Measurements from ENCODE around the gene RANBP6.

Gene RANBP6

GRCh38 chr9:6006749-6007057, 8.7 kb downstream of the RANBP6 start:
- DNase-seq: no peak

GRCh38 chr9:6000955-6001354, 14.5 kb downstream of the RANBP6 start:
- DNase-seq: no peak

GRCh38 chr9:5999443-6000101, 15.9 kb downstream of the RANBP6 start:
- no peak for DNase-seq

- DNase-seq: no peak
These were observed 20.9 kb downstream of the RANBP6 start for GRCh38 chr9:5994493-5994892.

GRCh38 chr9:5988265-5988664, 27.2 kb downstream of the RANBP6 start:
- no peak for DNase-seq

- DNase-seq: no peak
These were observed 32.4 kb downstream of the RANBP6 start for GRCh38 chr9:5983042-5983441.

- DNase-seq: no peak
These were observed 33.1 kb downstream of the RANBP6 start for GRCh38 chr9:5982317-5982716.

GRCh38 chr9:5978523-5978922, 36.9 kb downstream of the RANBP6 start:
- DNase-seq: no peak

- DNase-seq: no peak
These were observed 38.6 kb downstream of the RANBP6 start for GRCh38 chr9:5976674-5977397.

- no peak for DNase-seq
These were observed 43.7 kb downstream of the RANBP6 start for GRCh38 chr9:5971740-5972139.

All from CD4-positive, alpha-beta T cell treated with Interleukin-12 subunit alpha and Interleukin-12 subunit beta, for 1 hour (primary cell).